Loucy (cell line): ENCODE data around the gene KRTAP10-8.

Source experiments
- CTCF ChIP-seq: fragments of 200-600 bp; sonication (generic); conservative IDR thresholded peaks from 2 replicates; pipeline ENCODE4 v1.5.1; 2014; ENCODE audit warnings: mild to moderate bottlenecking, antibody characterized with exemption, low read length
- EZH2phosphoT487 ChIP-seq: fragments of 200-600 bp; IDR thresholded peaks from 2 replicates; pipeline ENCODE4 v1.6.1; 2018; ENCODE audit warnings: antibody characterized with exemption, mild to moderate bottlenecking, moderate library complexity, borderline replicate concordance

GRCh38 chr21:44626673-44627143, 14.8 kb downstream of the KRTAP10-8 start, which contains the start of gene KRTAP10-9:
- TF ChIP-seq CTCF (no peak), EZH2phosphoT487 (no peak)
